8988T (cell line): ENCODE data around the gene MEIKIN.

Source experiments
- DNase-seq: peaks from one replicate; pipeline ENCODE4 v3.0.0; 2011

The MEIKIN gene, protein sequence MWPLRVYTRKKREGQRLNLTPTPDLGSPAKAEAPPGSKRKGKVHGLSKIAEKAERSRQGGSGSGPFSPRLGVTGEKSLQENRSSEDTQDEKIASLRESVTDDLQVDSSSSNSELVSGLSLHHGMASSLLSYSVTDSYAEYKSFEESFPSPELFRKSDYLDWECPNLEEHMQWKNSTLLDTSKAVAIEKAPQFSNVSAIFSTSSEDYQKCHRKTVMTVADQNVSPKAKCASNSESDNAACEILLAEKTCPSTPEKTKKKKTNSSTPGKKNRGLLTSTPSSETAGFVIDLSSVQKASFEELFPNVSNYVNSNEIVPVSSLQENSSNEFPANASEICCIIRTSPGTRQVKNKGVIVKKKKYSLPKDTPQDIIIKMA

DNA sequence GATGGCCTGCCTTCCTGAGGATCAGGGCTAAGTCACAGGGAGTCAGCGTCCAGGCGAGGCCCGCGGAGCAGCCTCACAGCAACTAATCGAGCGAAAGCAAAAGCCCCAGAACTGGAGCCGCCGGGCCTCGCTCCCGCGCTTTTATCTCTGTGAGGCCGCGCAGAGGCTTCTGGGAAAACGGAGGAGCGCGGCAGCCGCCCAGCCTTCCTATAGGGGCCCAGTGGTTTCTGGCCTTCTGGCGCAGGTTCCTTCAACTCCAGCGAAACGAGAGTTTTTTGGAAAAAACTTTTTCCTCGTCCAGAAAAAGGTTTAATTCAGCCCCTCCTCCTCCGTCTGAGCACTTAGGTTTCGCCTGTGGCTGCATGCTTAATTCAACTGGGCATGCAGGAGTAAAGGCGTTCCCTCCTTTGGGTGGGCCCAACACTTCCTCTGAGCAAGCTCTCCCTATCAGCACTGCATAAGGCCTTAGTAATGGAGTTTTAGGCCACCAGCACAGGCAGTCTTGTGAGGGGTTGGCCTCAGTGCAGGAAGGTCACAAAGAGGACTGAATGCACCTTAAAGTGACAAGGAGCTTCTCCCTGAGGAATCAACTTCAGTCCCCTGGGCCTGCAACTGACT is at the start of gene MEIKIN:
Gene MEIKIN (minus strand): TSS at position 113 of the 618 bp plus-strand sequence. CDS start 158 bp downstream, outside the sequence.
- no peak for DNase-seq

DNA sequence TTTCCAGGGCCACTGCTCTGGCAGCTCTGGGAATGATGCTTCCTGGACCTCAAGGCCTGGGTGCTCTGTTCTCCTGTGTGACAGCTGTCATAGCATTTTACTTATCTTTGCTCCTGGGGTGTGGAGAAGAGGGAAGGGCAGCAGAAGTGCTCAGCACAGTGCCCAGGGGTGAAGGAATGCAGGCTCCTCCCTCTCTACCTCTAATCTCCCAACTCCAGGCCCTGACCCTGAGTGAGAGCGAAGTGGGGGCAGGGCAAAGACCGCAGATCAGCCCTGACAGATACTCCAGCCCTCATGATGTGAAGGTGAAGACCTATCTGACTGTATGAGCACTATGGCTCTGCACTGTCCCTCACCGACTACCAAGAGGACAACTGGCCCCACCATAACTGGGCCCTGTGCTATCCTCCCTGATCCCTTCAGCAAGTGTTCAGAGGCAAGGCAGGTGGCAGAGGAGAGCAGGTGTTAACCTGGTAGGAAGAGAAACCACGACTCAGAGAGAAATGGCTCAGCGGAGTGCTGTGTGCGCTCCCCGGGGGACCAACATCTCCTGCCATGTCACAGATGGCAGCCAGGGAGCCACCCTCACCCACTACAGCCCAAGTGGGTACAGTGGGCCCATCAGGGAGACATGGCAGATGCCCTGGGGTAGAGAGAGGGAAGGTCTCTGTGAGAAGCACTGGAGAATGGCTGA is 49.2 kb upstream of the MEIKIN start:
- no peak for DNase-seq

DNA sequence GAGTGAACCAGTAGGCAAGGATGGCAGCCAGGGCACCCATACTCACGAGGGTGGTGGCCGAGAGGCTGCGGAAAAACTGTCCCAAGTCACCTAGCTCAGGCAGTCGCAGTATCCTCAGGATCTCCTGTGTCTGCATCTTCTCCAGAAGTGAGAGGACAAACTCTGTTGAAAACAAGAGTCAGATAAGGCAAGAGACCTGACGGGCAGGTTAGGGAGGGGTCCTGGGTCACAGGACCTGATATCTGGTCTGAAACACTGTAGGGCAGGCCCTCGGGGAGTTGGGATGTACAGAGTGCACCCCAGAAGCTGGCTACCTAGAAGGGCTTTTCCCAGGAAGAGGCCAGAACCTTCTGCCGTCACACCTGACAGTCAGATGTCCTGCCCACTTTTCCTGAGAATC is 48.6 kb upstream of the MEIKIN start:
- no peak for DNase-seq

DNA sequence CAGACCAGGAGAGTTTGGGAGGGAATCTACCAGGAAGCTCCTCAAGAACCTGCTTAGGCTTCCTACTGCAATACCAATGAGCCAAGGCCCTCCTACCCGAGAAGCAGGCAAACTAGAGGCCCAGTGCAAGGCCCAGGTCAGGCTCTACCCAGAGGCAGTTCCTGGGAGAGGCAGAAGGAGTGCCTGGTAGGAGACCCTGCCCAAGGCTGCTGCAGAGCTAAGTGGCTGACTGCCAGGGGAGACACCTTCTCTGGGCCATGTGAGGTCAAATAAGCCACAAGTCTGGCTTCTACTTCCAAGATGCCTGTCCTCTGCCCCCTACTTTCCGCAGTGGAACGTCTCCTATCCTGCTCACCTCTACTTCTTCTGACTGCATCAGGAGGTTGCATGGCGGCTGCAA is 48.2 kb upstream of the MEIKIN start:
- DNase-seq = no peak

DNA sequence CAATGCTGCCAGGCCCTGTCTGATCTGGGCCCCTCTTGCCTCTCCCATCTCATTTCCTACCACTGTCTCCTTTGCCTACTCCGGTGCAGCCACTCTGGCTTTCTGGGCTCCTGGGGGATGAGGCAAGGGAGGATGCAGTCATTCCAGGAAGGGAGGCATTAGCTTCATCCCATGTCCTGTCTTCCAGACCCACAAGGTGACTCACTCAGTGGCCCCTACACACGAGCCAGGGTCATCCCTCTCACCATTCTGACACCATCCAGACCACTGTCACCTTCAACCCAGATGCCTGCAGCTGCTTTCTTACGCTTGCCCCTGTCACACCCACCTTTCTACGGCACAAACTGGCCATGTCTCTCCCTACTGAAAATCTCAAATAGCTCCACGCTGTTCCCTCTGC is 46.9 kb upstream of the MEIKIN start:
- DNase-seq = no peak

DNA sequence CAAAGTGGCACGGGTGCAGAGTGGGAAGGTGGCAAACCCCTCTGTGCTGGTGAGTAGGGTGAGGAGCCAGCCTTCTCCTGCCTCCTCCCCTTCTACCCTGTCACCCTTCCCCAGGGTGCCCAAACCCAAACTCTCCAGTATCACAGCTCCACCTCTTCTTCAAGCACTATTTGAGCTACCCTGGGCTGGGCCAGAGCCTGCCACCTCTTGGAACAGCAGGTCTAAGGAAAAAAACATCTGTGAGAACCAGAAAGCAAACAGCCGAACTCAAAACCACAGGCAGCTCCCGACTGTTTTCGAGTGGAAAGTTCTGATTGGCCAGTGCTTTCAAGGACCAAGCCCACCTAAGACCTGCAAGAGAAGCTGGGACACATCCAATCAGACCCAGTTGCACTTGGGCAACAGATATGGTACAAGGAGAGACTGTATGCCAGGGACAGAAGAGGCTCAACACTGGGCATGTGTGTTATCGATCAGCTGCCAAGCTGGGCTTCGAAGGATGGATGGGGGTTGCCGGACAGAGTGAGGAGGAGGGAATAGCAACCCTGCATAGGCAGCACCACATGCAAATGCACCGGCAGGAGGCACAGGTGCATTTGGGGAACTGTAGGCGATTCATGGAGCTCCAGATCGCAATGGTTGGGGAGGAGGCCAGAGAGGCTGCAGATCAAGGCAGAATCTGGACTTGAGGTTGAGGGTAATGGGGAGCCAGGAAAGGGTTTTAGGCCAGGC is 46.3 kb upstream of the MEIKIN start:
- DNase-seq = no peak

DNA sequence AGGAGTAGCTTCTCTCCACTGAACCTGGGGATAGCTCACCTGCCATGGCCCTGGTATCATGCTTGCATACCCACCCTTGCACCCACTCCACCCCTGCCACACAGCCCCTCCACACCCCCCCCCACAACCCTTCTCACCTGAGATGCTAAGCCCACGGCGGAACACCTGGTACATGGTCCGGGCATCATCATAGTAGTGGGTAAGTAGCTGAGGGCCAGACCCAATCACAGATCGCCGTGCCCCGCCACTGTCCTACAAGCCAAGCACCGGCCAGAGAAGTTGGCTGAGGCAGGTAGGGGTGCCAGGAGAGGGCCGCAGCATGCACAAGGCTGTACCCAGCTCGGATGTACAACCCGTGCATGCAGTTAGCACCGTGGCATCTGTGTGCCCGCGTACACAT is 45.3 kb upstream of the MEIKIN start:
- DNase-seq = no peak

DNA sequence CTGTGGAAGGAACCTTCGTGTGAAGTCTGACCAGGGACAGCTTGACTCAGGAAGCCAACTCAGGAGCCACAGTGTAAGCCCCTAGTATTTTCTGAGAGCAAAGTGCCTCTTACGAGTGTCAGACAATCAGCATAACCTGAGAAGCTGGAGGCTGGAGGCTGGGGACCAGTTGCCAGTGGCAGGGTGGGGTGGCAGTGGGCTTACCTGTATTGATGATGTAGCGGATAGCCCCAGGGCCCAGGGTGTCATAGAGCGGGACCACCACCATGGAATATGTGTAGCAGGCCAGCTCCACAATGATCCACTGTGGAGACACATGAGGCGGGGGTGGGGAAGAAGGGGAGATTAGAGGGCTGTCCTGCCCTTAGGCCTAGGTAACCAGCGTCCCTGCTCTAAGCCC is 43.1 kb upstream of the MEIKIN start:
- DNase-seq = no peak

DNA sequence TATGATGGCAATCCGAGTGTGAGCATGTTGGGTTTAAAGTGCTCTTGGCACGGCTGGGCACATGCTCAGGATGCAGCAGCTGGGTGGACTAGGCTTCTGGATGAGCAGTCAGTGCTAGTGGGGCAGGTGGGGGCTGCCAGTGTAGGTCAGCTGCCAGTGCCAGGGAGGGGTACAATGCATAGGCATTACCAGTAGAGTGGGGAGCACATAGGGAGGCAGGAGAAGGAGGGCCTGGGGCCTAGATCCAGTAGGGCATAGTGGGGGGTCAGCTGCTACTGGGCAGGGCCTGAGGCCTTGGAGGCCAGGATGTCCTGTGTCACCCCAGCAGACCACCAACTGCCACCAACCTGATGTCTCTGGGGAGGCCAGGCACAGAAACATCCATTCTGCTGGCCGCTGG is 41.8 kb upstream of the MEIKIN start:
- no peak for DNase-seq

DNA sequence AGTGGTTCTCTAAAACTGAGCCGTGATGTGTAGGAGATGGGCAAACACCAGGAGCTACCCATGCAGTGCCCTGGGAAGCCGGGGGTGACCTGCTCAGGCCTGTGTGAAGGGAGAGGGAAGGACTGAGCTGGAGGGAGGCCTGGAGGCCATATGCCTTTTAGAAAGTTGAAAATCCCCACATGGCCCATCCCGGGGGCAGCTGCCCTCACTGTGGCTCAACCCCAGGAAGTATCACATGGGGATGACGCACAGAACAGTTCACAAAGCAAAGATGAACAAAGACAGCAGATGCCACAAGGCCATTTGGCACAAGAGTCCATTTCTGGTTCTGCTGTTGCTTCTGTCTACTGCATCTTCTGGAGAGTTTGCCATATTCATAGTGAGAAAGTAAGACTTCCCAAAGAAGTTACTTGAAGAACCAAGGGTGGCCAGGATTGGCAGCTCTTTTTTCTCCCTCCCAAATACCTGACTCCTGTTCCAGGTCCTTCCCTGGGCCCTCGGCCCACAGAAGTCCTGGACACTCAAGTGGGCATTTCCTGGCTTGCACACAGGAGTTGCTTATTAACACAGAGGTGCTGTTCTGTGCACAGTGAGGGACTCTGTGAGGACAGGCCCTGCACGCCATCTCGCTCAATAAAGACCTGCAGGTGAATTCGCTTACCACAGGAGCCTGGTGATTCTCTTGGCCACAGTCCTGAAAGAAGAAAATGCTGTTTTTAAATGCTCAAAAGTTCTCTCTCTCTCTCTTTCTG is 40.9 kb upstream of the MEIKIN start:
- DNase-seq = no peak

DNA sequence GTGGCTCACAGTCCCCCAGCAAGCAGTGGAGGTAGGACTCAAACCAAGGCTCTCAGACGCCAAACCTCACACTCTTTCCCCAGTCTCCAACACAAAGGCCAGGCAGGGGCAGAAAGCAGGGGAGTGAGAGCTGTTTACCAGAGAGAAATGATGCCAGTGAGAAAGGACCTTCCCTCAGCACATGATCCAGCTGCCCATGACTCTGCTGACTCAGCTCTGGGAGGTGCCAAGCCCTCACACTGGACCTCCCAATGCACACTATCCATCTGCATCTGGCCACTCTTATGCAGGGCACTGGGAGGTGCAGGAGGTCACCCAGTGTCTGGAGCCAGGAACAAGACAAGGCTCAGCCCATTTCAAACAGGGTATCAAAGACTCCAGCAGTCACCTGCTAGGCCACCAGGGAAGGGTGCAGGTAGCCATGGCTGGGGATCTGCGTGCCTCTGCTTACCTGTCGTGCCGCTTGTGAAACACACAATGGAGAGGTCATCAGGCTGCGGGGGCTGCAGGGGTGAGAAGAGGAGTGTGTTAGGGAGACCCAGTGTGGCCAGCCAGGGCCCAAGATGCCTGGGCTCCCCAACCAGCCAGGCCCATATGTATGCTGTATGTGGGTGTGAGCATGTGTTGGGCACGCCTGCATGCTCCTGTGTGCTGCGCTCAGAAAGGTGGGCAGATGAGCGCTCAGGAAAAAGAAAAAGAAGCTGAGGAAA is 39.6 kb upstream of the MEIKIN start:
- DNase-seq = no peak

DNA sequence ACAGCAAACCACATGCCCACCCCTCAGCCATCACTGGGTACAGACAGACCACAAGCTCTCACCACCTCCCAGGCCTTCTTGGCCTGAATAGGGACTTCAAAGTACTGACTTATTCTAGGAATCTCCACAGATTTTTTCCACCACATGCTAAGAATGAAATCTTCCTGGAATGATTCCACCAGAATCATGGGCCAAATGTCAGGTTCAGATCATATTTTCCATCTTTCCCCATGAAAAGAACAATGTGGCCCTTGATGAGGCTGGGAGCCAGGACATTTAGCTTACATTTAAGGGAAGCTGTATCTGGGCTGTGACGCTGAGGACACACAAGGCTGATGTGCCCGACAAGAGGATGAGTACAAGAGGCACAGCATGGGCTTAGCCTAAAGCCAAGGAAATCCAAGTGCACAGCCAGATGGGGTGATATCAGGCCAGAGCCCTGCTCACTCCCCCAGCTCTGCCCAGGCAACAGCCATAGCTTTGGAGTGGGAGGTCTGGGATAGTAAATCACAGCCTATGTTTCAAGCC is 37.8 kb upstream of the MEIKIN start:
- no peak for DNase-seq

DNA sequence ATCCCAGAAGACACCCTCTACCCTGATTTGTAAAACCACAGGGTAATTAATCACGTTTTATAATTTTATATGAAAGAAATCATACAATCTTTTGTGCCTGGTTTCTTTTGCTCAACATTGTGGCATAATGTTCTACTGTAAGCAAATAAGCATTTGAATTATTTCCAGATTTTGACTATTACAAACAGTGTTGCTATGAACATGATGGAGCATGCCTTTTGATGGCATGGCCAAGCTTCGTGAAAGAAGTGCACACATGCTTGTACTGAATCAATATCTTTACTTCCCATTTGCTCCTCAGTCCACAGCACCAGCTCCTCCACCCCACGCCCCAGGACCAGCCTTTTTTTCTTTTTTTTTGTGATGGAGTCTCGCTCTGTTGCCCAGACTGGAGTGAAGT is 36.1 kb upstream of the MEIKIN start:
- DNase-seq = no peak

DNA sequence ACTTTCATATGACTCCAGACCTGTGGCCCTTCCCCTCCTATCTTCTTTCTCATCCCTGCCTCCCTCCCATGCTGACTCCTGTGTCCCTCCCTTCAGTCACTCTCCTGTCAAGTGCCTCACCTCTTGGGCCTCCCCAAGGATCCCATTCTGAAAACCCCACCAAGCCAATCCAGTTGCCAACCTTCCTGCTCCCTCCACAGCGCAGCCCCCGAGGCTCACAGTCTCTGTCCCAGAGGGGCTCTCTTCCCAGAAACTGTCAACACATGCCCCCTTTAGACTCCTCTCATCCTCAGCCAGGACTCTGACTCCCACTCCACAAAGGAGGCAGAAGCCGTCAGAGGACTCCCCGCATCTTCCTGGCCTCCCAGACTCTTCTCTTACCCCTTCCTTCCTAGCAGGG is 35.2 kb upstream of the MEIKIN start:
- no peak for DNase-seq

DNA sequence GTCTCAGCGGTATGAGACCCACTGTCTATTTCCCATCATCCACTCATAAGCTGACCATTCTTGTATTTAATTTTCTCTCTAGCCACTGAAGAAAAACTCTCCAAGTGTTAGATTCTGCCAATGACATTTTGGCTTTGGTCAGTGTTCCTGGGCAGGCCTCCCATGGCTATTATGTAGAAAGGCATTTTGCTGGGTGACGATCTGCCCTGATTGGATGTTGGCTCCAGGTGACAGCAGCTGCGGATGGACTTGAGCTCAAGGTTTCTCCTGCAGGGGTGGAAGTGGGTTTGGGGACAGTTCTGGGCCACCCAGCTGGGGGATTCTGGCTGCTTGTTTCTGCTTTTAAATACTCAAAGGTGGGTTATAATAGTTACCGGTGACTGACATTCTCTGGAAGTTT is 34.4 kb upstream of the MEIKIN start:
- no peak for DNase-seq

DNA sequence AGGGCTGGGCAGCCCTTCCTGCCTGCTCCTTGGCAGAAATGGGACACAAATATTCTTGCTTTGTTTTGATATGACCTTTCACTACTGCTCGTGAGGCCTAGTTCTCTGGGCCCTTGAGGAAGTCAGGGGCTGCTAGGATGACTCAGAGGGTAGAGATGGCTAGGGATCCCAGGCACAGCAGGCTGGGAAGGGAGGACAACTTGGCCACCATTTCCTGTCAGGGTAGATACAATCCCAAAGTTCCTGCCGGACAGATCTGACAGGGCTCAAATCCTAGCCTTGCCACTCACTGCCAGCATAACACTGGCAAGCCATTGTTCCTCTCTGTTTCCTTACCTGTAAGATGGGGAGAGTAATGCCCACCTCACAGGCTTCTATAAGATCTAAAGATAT is 31.7 kb upstream of the MEIKIN start:
- DNase-seq = no peak

DNA sequence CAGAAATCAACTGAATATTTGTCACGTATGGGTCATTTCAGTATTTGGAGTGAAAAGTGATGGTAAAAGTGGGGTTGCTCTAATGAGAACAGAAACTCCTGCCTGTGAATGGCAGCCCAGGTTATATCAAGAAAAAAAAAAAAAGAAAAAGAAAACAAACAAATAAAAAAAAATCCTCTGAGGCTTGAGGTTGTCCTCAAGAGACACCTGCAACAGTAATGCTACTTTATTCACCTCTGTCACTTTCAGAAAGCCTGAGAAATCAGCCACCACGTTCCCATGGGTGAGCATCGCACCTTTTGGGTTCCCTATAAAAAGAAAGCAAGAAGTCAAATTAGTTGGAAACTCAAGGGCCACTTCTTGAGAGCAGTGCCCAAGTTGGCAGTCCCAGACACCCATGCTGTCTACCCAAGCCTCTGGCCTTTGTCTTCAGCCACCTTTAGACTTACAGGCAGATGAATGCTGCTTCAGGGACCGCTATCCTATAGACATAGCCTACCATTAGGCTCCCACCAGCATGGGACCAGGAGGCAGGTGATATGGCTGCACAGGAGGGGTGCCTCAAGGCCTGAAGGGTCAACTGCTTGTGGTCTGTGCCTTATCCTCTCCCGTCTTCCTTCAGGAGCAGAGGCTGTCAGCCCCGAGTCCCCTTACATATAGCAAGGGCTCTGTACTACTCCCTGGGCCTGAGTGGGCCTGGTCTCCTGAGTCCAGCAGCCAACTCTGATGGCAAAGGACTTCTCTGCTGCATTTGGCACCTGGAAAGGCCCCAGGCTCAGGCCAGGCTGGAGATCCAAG is 31.1 kb upstream of the MEIKIN start:
- DNase-seq = no peak

DNA sequence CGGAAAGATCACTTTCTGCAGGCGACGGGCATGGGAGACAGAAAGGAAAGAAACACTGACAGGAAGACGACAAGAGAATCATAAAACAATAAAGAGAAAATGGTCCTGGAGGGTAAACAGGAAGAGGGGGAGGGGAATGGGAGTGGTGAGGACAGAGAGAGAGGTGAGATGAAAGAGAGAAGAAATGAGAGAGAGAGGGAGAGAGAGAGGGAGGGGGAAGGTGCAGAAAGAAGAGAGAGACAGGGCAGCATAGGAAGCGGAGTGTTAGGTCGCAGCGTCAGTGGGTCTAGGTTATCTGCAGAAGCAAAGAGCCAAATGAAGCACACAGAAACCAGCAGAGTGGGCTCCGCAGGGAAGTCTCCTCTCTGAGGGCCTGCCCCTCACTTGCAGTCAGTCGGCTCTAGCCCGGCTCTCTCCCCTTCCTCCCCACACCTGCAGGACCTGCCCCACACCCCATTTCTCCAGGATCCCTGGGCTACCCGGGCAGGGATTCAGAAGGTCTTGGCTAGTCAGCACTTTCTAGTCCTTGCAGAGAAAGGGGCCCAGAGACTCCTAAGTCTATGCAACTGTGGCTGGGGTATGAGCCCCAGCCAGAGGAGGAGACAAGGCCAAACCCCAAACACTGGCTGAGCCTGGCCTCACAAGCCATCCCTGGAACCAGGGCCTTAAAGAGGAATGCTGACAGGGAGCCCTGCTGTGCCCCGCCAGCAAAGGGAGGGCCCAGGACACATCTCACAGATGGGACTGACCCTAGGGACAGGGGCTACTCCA is 29.7 kb upstream of the MEIKIN start:
- no peak for DNase-seq

DNA sequence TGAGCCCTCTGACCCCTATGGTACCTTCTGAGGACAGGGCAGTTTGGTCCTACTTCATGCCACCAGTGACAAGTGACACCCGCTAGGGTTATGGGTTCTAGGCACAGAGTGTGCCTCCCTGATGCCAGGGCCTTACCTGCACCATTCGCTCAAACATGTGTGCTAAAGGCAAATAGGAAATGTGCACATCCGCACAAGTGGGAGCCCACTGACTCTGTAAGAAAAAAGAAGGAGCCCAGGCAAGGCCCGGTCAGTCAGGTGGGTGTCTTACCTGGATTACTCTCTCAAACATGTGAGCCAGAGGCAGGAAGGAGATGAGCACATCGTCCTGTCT is 29.1 kb upstream of the MEIKIN start:
- no peak for DNase-seq

DNA sequence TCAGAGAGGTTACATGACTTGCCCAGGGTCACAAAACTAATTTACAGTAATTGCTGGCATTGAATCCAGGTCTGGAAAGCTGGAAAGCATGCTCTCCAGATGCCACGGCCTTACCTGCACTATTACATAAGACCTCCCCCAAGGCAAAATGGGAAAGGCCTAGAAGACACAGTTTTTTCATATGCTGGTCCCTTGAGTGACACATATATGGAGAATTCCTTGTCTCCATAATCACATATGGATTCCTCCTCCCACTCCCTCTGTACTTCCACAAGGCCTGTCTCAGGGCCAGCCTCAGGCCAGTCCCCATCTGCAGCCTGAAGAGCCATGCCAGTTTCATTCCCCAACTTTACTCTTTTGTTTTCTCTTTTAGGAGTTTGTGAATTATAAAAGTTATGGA is 28.6 kb upstream of the MEIKIN start:
- no peak for DNase-seq
